ENCODE measurements around the gene RBM20.

Gene RBM20

GRCh38 chr10:110762109-110762848 lies 118.1 kb downstream of the RBM20 start:
- peaks cover 10% of the 10 kb centered on the region for H3K4me1 ChIP-seq (ENCODE audit: low read length)
- DNase-seq: no peak
- no peak overlapping the region for H3K4me3 ChIP-seq (ENCODE audit: low read length)
- no peaks in the 10 kb centered on the region for H3K9me2 ChIP-seq (replicated peaks; ENCODE audit: insufficient read depth, low read length)
- H3K79me2 ChIP-seq (ENCODE audit: low read length): no peaks in the 10 kb centered on the region
- H3K27me3 ChIP-seq (replicated peaks; ENCODE audit: insufficient read depth, low read length): peaks cover 5% of the 10 kb centered on the region; the same call in 1 of the 2 replicates
- no peaks in the 10 kb centered on the region for H3F3A ChIP-seq (ENCODE audit: insufficient read depth, low read length)
- H3K27ac ChIP-seq (ENCODE audit: low read length): no peak overlapping the region
- H3K4me2 ChIP-seq (ENCODE audit: low read depth, low read length): no peak overlapping the region
- H3K9ac ChIP-seq (ENCODE audit: low read length): no peak overlapping the region
- no peaks in the 10 kb centered on the region for H3K36me3 ChIP-seq (replicated peaks; ENCODE audit: insufficient read depth, low read length)
- TF ChIP-seq EZH2 (optimal IDR thresholded peaks at IDR 0.05; ENCODE audit: low read depth, low read length): no peak
- TF ChIP-seq, protein P1, sequence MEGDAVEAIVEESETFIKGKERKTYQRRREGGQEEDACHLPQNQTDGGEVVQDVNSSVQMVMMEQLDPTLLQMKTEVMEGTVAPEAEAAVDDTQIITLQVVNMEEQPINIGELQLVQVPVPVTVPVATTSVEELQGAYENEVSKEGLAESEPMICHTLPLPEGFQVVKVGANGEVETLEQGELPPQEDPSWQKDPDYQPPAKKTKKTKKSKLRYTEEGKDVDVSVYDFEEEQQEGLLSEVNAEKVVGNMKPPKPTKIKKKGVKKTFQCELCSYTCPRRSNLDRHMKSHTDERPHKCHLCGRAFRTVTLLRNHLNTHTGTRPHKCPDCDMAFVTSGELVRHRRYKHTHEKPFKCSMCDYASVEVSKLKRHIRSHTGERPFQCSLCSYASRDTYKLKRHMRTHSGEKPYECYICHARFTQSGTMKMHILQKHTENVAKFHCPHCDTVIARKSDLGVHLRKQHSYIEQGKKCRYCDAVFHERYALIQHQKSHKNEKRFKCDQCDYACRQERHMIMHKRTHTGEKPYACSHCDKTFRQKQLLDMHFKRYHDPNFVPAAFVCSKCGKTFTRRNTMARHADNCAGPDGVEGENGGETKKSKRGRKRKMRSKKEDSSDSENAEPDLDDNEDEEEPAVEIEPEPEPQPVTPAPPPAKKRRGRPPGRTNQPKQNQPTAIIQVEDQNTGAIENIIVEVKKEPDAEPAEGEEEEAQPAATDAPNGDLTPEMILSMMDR (IDR thresholded peaks at IDR 0.05; ENCODE audit: low read length): no peak
- no peak for TF ChIP-seq EZH2phosphoT487 (IDR thresholded peaks at IDR 0.05; ENCODE audit: low read length)
- H3K9me3 ChIP-seq (replicated peaks; ENCODE audit: insufficient read depth, low read length): no peaks in the 10 kb centered on the region
- H4K20me1 ChIP-seq (ENCODE audit: insufficient read depth, low read length): no peaks in the 10 kb centered on the region
- no peak overlapping the region for H2AFZ ChIP-seq (ENCODE audit: low read length)

- Histone ChIP-seq H3F3A (ENCODE audit: insufficient read depth, low read length) (no peaks in the 10 kb centered on the region), H4K20me1 (ENCODE audit: insufficient read depth, low read length) (no peaks in the 10 kb centered on the region), H3K9me2 (replicated peaks; ENCODE audit: insufficient read depth, low read length) (no peaks in the 10 kb centered on the region), H3K4me1 (ENCODE audit: low read length) (peaks cover 10% of the 10 kb centered on the region), H3K9ac (ENCODE audit: low read length) (no peak overlapping the region), H3K27ac (ENCODE audit: low read length) (no peak overlapping the region), H3K9me3 (replicated peaks; ENCODE audit: insufficient read depth, low read length) (no peaks in the 10 kb centered on the region), H3K36me3 (replicated peaks; ENCODE audit: insufficient read depth, low read length) (no peaks in the 10 kb centered on the region), H2AFZ (ENCODE audit: low read length) (no peak overlapping the region), H3K79me2 (ENCODE audit: low read length) (no peaks in the 10 kb centered on the region), H3K4me3 (ENCODE audit: low read length) (no peak overlapping the region), H3K27me3 (replicated peaks; ENCODE audit: insufficient read depth, low read length) (peaks cover 5% of the 10 kb centered on the region; the same call in 1 of the 2 replicates), H3K4me2 (ENCODE audit: low read depth, low read length) (no peak overlapping the region)
- DNase-seq: no peak
- TF ChIP-seq, protein P1 (IDR thresholded peaks at IDR 0.05; ENCODE audit: low read length): no peak
- no peak for TF ChIP-seq EZH2 (optimal IDR thresholded peaks at IDR 0.05; ENCODE audit: low read depth, low read length)
- TF ChIP-seq EZH2phosphoT487 (IDR thresholded peaks at IDR 0.05; ENCODE audit: low read length): no peak
Observed at GRCh38 chr10:110762849-110763211, 118.7 kb downstream of the RBM20 start.

DNA sequence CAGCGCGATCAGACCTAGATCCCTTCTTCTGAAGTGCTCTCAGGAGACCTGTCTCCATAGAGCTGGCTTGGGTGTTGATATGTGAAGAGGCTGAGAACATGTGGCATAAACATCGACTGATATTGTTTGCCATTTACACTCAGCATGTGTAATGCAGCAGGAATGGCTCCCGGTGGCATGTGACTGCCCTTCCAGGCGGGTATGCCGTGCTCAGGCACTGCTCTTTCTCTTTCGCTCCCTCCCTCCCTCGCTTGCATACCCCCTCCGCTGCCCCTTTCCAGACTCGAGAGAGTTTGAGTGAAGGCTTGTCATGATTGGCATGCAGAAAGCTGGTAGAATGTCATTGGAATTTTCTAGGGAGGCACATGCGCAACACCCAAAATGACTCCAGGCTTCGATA lies 120.2 kb downstream of the RBM20 start:
- Histone ChIP-seq H3K4me1 (ENCODE audit: low read length) (peaks cover 14% of the 10 kb centered on the region), H3K27me3 (replicated peaks; ENCODE audit: insufficient read depth, low read length) (peaks cover 5% of the 10 kb centered on the region; the same call in 1 of the 2 replicates), H3F3A (ENCODE audit: insufficient read depth, low read length) (no peaks in the 10 kb centered on the region), H3K9me3 (replicated peaks; ENCODE audit: insufficient read depth, low read length) (no peaks in the 10 kb centered on the region), H2AFZ (ENCODE audit: low read length) (no peak overlapping the region), H3K9me2 (replicated peaks; ENCODE audit: insufficient read depth, low read length) (no peaks in the 10 kb centered on the region), H3K4me3 (ENCODE audit: low read length) (no peak overlapping the region), H3K27ac (ENCODE audit: low read length) (no peak overlapping the region), H3K36me3 (replicated peaks; ENCODE audit: insufficient read depth, low read length) (no peaks in the 10 kb centered on the region), H3K9ac (ENCODE audit: low read length) (no peak overlapping the region), H3K79me2 (ENCODE audit: low read length) (no peaks in the 10 kb centered on the region), H4K20me1 (ENCODE audit: insufficient read depth, low read length) (no peaks in the 10 kb centered on the region), H3K4me2 (ENCODE audit: low read depth, low read length) (no peak overlapping the region)
- TF ChIP-seq EZH2phosphoT487 (IDR thresholded peaks at IDR 0.05; ENCODE audit: low read length): no peak
- no peak for TF ChIP-seq EZH2 (optimal IDR thresholded peaks at IDR 0.05; ENCODE audit: low read depth, low read length)
- TF ChIP-seq, protein P1 (IDR thresholded peaks at IDR 0.05; ENCODE audit: low read length): no peak
- DNase-seq: no peak

Data from MM.1S (cell line).